Activated CD4-positive, alpha-beta T cell treated with anti-CD3 and anti-CD28 coated beads, Interleukin-2, amount 50 U/mL, for 16 hours (primary cell): ENCODE data around the gene USP34.
"Not testable (repeated sequence)": the region's sequence is repeated elsewhere in the genome, so short reads cannot be mapped to it uniquely, and the experiment has no call there.

ENCODE experiments used
- DNase-seq: peaks from one replicate; pipeline ENCODE4 v3.0.0-alpha.2; 2020

Gene USP34

GRCh38 chr2:61456746-61457420 is 14.0 kb downstream of the USP34 start:
- DNase-seq = no peak

GRCh38 chr2:61456070-61456745 is 14.7 kb downstream of the USP34 start:
- no peak for DNase-seq

GRCh38 chr2:61454972-61455371 is 15.9 kb downstream of the USP34 start:
- DNase-seq = not testable (repeated sequence)

GRCh38 chr2:61454383-61454782 is 16.5 kb downstream of the USP34 start:
- DNase-seq = no peak

GRCh38 chr2:61452392-61452791 is 18.5 kb downstream of the USP34 start:
- DNase-seq = no peak

GRCh38 chr2:61451178-61451577 is 19.7 kb downstream of the USP34 start:
- no peak for DNase-seq

GRCh38 chr2:61450144-61450543 is 20.7 kb downstream of the USP34 start:
- DNase-seq = no peak

- no peak for DNase-seq
Observed at GRCh38 chr2:61448229-61448628, 22.7 kb downstream of the USP34 start.

GRCh38 chr2:61446971-61447370 is 23.9 kb downstream of the USP34 start:
- DNase-seq = not testable (repeated sequence)

GRCh38 chr2:61443342-61444041 is 27.4 kb downstream of the USP34 start:
- peak; percentile 11 for DNase-seq

GRCh38 chr2:61439241-61440002 is 31.5 kb downstream of the USP34 start:
- no peak for DNase-seq

GRCh38 chr2:61438670-61439069 is 32.2 kb downstream of the USP34 start:
- DNase-seq = no peak

- DNase-seq = no peak
Observed at GRCh38 chr2:61437170-61437569, 33.7 kb downstream of the USP34 start.

- DNase-seq = no peak
Observed at GRCh38 chr2:61436092-61436491, 34.8 kb downstream of the USP34 start.

GRCh38 chr2:61435291-61435690 is 35.6 kb downstream of the USP34 start:
- no peak for DNase-seq

GRCh38 chr2:61434314-61434713 is 36.6 kb downstream of the USP34 start:
- DNase-seq = no peak

- no peak for DNase-seq
Observed at GRCh38 chr2:61433606-61434005, 37.3 kb downstream of the USP34 start.

- no peak for DNase-seq
Observed at GRCh38 chr2:61432990-61433389, 37.9 kb downstream of the USP34 start.

GRCh38 chr2:61431345-61431744 is 39.5 kb downstream of the USP34 start:
- DNase-seq = no peak

GRCh38 chr2:61426267-61426897 is 44.5 kb downstream of the USP34 start:
- peak; percentile 75 for DNase-seq

GRCh38 chr2:61425605-61426155 is 45.2 kb downstream of the USP34 start:
- DNase-seq = no peak

GRCh38 chr2:61423714-61424113 is 47.2 kb downstream of the USP34 start:
- DNase-seq = no peak
